ENCODE data around the gene CLDN9.
"Not testable (repeated sequence)": the region's sequence is repeated elsewhere in the genome, so short reads cannot be mapped to it uniquely, and the experiment has no call there.

CLDN9 gene

GRCh38 chr16:3035972-3036725 lies 23.4 kb downstream of the CLDN9 start:
- DNase-seq, result no peak

DNA sequence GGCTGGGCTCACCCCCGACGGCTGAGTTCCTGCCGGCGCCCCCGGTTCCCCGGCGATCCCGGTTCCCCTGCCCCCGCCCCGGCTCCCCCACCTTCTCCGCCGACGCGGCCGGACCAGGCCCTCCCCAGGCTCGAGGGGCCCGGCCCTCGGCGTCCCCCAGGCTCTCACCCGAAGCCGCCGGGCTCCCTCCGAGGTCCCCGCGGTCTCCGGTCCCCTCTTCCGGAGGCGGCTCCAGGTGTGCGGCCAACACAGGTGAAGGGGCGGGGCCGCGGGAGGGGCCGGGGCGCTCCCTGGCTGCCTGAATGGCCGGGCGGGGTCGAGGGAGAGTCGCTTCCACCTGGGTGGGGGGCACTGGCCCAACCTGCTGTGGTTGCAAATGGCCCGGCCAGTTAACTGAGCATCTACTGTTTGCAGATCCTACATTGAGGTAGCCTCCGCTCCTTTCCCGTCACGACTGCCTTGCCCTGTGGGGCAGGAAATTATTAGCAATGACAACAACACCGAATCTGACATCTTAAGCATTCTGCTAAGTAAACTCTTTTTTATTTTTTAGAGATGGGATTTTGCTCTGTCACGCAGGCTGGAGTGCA lies 24.1 kb downstream of the CLDN9 start, which contains the start of gene BICDL2:
Gene BICDL2, minus strand, starts transcription at position 219 of the 590 bp plus-strand sequence. CDS start 1,448 bp downstream, outside the sequence.
- no peak for DNase-seq

DNA sequence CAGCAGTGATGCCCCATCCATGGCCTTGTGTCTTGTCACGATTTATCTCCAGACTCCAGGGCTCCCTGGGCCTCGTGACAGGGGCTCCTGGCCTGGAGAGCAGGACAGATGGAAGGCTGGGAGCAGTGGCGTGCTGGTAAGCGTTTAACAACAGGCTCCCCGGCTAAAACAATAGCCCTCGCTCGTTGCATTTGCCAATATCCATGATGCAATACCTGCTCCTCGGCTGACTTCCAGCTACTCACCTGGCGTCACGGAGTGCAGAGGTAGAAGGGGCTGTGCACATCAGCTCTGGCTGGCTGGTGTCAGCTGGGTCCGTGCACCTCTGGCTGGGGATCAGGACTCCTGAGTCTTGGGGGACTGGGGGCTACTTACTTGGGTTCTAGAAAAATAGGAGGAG lies 25.5 kb downstream of the CLDN9 start:
- DNase-seq, result no peak

GRCh38 chr16:3038896-3039295 lies 26.2 kb downstream of the CLDN9 start:
- no peak for DNase-seq

DNA sequence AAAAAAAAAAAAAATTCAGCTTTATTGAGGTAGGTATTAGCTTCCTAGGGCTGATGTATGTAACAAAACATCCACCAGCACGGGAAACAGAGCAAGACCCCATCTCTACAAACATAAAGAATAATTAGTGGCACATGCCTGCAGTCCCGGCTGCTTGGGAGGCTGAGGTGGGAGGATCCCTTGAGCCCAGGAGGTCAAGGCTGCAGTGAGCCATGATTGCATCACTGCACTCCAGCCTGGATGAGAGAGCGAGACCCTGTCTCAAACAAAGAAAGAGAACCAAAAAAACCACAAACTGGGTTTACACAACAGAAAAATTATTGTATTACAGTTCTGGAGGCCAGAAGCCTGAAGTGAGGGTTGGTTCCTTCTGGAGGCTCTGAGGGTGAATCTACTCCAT lies 29.7 kb downstream of the CLDN9 start:
- DNase-seq, result no peak

GRCh38 chr16:3044708-3045107 lies 32.0 kb downstream of the CLDN9 start:
- no peak for DNase-seq

- no peak for DNase-seq
These were observed 33.3 kb downstream of the CLDN9 start, which contains the start of gene MMP25 for GRCh38 chr16:3045758-3046640. Gene MMP25, plus strand, starts transcription at chr16:3046561. Its CDS starts 357 bp downstream, at chr16:3046918.

- no peak for DNase-seq
These were observed 34.1 kb downstream of the CLDN9 start for GRCh38 chr16:3046641-3047386.

- no peak for DNase-seq
These were observed 34.6 kb downstream of the CLDN9 start for GRCh38 chr16:3047387-3047720.

GRCh38 chr16:3049921-3050481 lies 37.3 kb downstream of the CLDN9 start:
- no peak for DNase-seq

GRCh38 chr16:3050487-3050886 lies 37.8 kb downstream of the CLDN9 start:
- DNase-seq, result no peak

DNA sequence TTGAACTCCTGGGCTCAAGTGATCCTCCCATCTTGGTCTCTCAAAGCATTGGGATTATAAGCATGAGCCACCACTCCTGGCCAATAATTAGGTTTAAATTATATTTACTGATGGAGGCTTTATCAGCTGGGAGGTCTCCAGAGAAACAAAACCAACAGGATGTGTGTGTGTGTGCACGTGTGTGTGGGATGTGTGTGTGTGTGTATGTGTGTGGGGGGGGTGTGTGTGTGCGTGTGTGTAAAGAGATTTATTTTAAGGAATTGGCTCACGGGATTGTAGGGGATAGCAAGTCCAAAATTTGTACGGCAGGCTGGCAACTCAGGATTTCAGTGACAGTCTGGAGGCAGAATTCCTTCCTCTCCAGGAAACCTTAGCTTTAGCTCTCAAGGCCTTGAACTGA lies 38.3 kb downstream of the CLDN9 start:
- DNase-seq, result no peak

- no peak for DNase-seq
These were observed 38.8 kb downstream of the CLDN9 start for GRCh38 chr16:3051494-3051893.

- DNase-seq, result not testable (repeated sequence)
These were observed 40.0 kb downstream of the CLDN9 start for GRCh38 chr16:3052571-3053329.

GRCh38 chr16:3053330-3053710 lies 40.6 kb downstream of the CLDN9 start:
- DNase-seq, result not testable (repeated sequence)

- DNase-seq, result no peak
These were observed 42.4 kb downstream of the CLDN9 start for GRCh38 chr16:3054965-3055733.

DNA sequence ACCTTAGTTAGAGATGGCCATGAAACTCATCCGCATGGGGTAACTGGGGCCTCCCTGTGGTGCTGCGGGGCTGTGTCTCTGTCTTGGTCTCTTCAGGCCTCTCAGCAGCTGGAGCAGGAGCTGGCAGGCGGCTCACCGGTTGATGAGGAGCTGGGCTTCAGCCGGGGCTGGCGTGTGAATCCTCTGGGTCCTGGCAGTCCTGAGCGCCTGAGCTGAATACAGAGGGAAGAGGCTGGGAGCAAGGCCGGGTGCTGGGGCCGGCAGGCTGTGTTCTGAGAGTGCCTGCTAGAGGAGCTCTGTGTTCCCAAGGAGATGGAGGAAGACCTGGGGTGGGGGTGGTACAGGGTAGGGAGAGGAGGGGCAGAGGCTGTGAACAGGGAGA lies 43.0 kb downstream of the CLDN9 start:
- not testable (repeated sequence) for DNase-seq

DNA sequence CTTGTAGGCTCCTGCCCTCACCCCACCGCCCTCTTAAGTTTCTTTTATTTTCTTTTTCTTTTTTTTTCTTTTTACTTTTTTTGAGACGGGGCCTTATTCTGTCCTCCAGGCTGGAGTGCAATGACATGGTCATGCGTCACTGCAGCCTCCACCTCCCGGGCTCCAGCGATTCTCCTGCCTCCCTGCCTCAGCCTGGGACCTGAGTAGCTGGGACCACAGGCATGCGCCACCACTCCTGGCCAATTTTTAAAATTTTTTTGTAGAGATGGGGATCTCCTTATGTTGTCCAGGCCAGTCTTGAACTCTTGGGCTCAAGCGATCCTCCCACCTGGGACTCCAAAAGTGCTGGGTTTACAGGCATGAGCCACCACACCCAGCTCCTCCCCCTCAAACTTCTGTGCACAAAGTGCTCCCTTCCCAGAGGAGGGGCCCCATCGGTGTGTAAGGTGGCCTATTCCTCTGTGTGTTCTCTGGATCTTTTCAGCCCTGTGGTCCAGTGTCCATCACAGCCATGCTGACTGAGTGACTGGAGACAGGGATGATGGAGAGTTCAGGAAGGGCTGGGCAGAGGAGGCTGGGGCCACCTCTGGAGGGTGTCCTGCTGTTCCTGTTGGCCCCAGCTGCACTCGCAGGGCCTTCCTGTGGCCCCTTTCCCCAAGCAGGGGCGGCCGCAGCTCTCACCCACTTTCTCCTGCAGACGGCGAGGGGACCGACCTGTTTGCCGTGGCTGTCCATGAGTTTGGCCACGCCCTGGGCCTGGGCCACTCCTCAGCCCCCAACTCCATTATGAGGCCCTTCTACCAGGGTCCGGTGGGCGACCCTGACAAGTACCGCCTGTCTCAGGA lies 43.8 kb downstream of the CLDN9 start:
- no peak for DNase-seq

- no peak for DNase-seq
These were observed 44.7 kb downstream of the CLDN9 start for GRCh38 chr16:3057181-3058138.

Measured in right forelimb (tissue), 1 donor.